SK-N-MC (cell line): ENCODE results near the gene ABLIM3.

Experiments
- EZH2 ChIP-seq: fragments of 200-600 bp; sonication (generic); IDR thresholded peaks from one replicate; pipeline ENCODE4 v1.6.1; 2017; ENCODE audit warnings: antibody characterized with exemption
- POLR2AphosphoS5 ChIP-seq: IDR thresholded peaks from 2 replicates; pipeline ENCODE4 v1.6.1; 2012; ENCODE audit warnings: mild to moderate bottlenecking, low read depth, low read length, borderline replicate concordance

DNA sequence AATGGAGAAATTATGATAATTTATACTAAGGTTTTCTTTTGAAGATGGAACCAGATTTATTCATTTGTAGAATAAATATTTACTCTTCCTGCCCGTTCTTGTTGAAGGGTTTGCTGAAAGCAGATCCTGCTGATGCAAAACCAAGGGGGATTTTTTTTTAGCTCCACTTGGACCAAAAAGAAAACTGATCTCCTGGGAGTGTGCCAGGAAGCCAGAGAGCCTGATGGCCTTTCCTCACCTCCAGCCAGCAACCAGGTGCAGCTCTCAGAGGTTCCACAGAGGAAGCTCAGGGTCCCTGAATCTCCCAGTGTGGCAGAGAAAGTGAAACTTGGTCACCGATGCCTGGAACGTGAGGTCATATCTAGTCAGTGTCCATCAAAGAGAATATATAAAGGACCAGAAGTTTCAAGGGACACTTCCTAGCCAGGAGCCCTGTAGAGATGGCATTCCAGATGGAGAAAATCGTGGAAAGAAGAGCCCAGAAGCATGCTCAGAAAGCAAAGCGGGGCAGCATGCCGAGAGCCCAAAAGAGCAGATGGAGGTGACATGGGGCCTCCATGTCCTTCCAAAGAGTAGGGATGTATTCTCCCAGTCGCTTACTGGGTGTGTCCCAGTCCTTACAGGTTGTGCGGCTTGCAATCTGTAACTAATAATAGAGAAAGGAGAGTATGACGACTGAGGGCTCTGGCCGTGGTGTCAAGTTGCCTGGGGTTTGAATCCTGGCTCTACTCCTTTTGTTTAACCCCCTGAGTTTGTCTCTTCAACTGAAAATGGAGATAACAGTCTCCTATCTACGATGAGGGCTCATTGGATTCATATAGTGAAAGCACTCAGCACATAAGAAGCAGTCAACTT lies 142.6 kb downstream of the ABLIM3 start:
- TF ChIP-seq EZH2 (no peak), POLR2AphosphoS5 (no peak)
